Upper lobe of right lung (tissue), 1 donor: ENCODE data around the gene GPR107. TPM values are rescaled to one million over a fixed set of nuclear protein-coding genes. Genes with fewer than 3 reads are reported as not detected.
"Not testable (repeated sequence)": the region's sequence is repeated elsewhere in the genome, so short reads cannot be mapped to it uniquely, and the experiment has no call there.

Experiments
- ATAC-seq: fragments of 200-7000 bp; cut with Tn5 transposase; one replicate; pipeline ENCODE4 v1.9.1; 2020; ENCODE audit warnings: mild to moderate bottlenecking, moderate library complexity
- DNase-seq: peaks from one replicate; pipeline ENCODE4 v3.0.0-alpha.2; 2020
- H3K27ac ChIP-seq: fragments of 200-600 bp; one replicate; pipeline ENCODE4 v1.8.0; 2022
- H3K27me3 ChIP-seq: fragments of 200-600 bp; one replicate; pipeline ENCODE4 v1.8.0; 2022; ENCODE audit warnings: mild to moderate bottlenecking
- H3K36me3 ChIP-seq: fragments of 200-600 bp; one replicate; pipeline ENCODE4 v1.8.0; 2022
- H3K4me1 ChIP-seq: fragments of 200-600 bp; one replicate; pipeline ENCODE4 v1.8.0; 2022
- H3K4me3 ChIP-seq: fragments of 200-600 bp; one replicate; pipeline ENCODE4 v1.8.0; 2022; ENCODE audit warnings: mild to moderate bottlenecking
- H3K9me3 ChIP-seq: fragments of 200-600 bp; one replicate; pipeline ENCODE4 v1.8.0; 2022
- CTCF ChIP-seq: fragments of 200-600 bp; IDR thresholded peaks from one replicate; pipeline ENCODE4 v1.8.0; 2022; ENCODE audit warnings: antibody characterized with exemption
- intact Hi-C: fragments of 100-400 bp; cut with DNase I; formaldehyde crosslinking; loops from one replicate; pipeline ENCODE4 v1.11.0; 2022
- total RNA-seq: library from RNA; stranded (reverse); fragmentation: NEBNext Ultra II Directional; extraction: Animal tissue kit (Norgen Biotek cat#: 25700); gene quantifications from one replicate; pipeline ENCODE4 v1.2.1, GENCODE V29; 2021
- donor health status: DM: no; HTN: yes; CAD: no; lungs with severe emphysema.

GPR107 gene
- total RNA-seq, 1 donor from 2014 or later: 39.3 TPM

GRCh38 chr9:130013326-130013725 lies 40.4 kb upstream of the GPR107 start:
- no peak for TF ChIP-seq CTCF
- no peaks in the 10 kb centered on the region for H3K9me3 ChIP-seq
- intact Hi-C loops: no loop called here
- DNase-seq (no peak), ATAC-seq (no peak)
- no peaks in the 10 kb centered on the region for H3K27me3 ChIP-seq
- no peak overlapping the region for H3K4me3 ChIP-seq
- H3K36me3 ChIP-seq: no peaks in the 10 kb centered on the region
- no peak overlapping the region for H3K27ac ChIP-seq
- H3K4me1 ChIP-seq: no peaks in the 10 kb centered on the region

- no peak overlapping the region for H3K27ac ChIP-seq
- no peak for ATAC-seq
- intact Hi-C loops: no loop called here
These were observed 38.2 kb upstream of the GPR107 start for GRCh38 chr9:130015353-130016019.

GRCh38 chr9:130017076-130017475 lies 36.6 kb upstream of the GPR107 start:
- intact Hi-C loops: no loop called here
- peaks cover 5% of the 10 kb centered on the region for H3K4me1 ChIP-seq
- ATAC-seq (no peak), DNase-seq (no peak)
- no peaks in the 10 kb centered on the region for H3K9me3 ChIP-seq
- no peaks in the 10 kb centered on the region for H3K36me3 ChIP-seq
- H3K4me3 ChIP-seq: no peak overlapping the region
- no peak for TF ChIP-seq CTCF
- no peak overlapping the region for H3K27ac ChIP-seq
- no peaks in the 10 kb centered on the region for H3K27me3 ChIP-seq

More at GRCh38 chr9:130015353-130016019, 38.2 kb upstream of the GPR107 start:
- no peaks in the 10 kb centered on the region for H3K4me1 ChIP-seq
- no peaks in the 10 kb centered on the region for H3K9me3 ChIP-seq
- no peaks in the 10 kb centered on the region for H3K36me3 ChIP-seq
- no peaks in the 10 kb centered on the region for H3K27me3 ChIP-seq
- no peak for DNase-seq
- TF ChIP-seq CTCF: no peak
- no peak overlapping the region for H3K4me3 ChIP-seq

GRCh38 chr9:130017510-130017909 lies 36.2 kb upstream of the GPR107 start:
- H3K27me3 ChIP-seq, intact Hi-C loops, DNase-seq, H3K36me3 ChIP-seq, ATAC-seq, H3K9me3 ChIP-seq, H3K27ac ChIP-seq, H3K4me3 ChIP-seq, H3K4me1 ChIP-seq: not testable (repeated sequence)

GRCh38 chr9:130018265-130018664 lies 35.4 kb upstream of the GPR107 start:
- Histone ChIP-seq H3K27me3 (no peaks in the 10 kb centered on the region), H3K4me3 (no peak overlapping the region), H3K4me1 (peaks cover 8% of the 10 kb centered on the region), H3K9me3 (no peaks in the 10 kb centered on the region), H3K36me3 (no peaks in the 10 kb centered on the region), H3K27ac (no peak overlapping the region)
- no peak for DNase-seq
- ATAC-seq: no peak
- intact Hi-C loops: no loop called here
- no peak for TF ChIP-seq CTCF

GRCh38 chr9:130020618-130021017 lies 33.1 kb upstream of the GPR107 start:
- Histone ChIP-seq H3K4me3 (no peak overlapping the region), H3K4me1 (peaks cover 12% of the 10 kb centered on the region), H3K36me3 (no peaks in the 10 kb centered on the region), H3K27ac (no peak overlapping the region), H3K9me3 (no peaks in the 10 kb centered on the region), H3K27me3 (no peaks in the 10 kb centered on the region)
- intact Hi-C loops: no loop called here
- TF ChIP-seq CTCF: no peak
- ATAC-seq (no peak), DNase-seq (no peak)
